Ovary (tissue), 9 donors: ENCODE results near the gene LRMDA. TPM values are rescaled to one million over a fixed set of nuclear protein-coding genes. Genes with fewer than 3 reads are reported as not detected.

ENCODE experiments used
- DNase-seq, 5 donors: peaks; one replicate each; pipeline ENCODE4 v3.0.0-alpha.2; 2019 to 2020
- H3K27ac ChIP-seq, 2 donors: fragments of 200-600 bp; one replicate each; pipeline versions ENCODE4 v1.5.1 to v1.8.0; 2019 to 2022
- H3K27me3 ChIP-seq: fragments of 200-600 bp; one replicate; pipeline ENCODE4 v1.8.0; 2022
- H3K36me3 ChIP-seq: fragments of 200-600 bp; sonication (generic); one replicate; pipeline ENCODE4 v1.5.1; 2019
- H3K4me1 ChIP-seq: one replicate; pipeline ENCODE4 v1.8.1; 2013; ENCODE audit warnings: mild to moderate bottlenecking, moderate library complexity; ENCODE audit not compliant: insufficient read depth
- H3K4me3 ChIP-seq: fragments of 200-600 bp; sonication (generic); one replicate; pipeline ENCODE4 v1.5.1; 2017
- H3K9me3 ChIP-seq, 2 donors: fragments of 200-600 bp in 1 of 2; sonication (generic) in 1 of 2; one replicate each; pipeline versions ENCODE4 v1.5.1 to v1.8.1; 2013 to 2019; ENCODE audit warnings: mild to moderate bottlenecking in 1 of 2, moderate library complexity in 1 of 2
- CTCF ChIP-seq, 3 donors: fragments of 450-650 bp in 2 of 3; fragments of 200-600 bp in 1 of 3; IDR thresholded peaks; one replicate each; pipeline versions ENCODE4 v1.5.1 to v1.8.0; 2016 to 2022; ENCODE audit warnings: antibody characterized with exemption in 3 of 3, mild to moderate bottlenecking in 1 of 3
- EP300 ChIP-seq: sonication (generic); formaldehyde crosslinking; IDR thresholded peaks from one replicate; pipeline ENCODE4 v1.6.1; 2017; ENCODE audit warnings: antibody characterized with exemption
- POLR2A ChIP-seq: fragments of 450-650 bp; IDR thresholded peaks from one replicate; pipeline ENCODE4 v1.6.1; 2017; ENCODE audit warnings: antibody characterized with exemption, mild to moderate bottlenecking, moderate library complexity
- WGBS, 3 donors: extraction: QIAGEN DNeasy Blood & Tissue Kit in 1 of 3; methylation state at CpG; one replicate each; pipeline versions ENCODE4 v1.1.5 to v1.1.7; 2013 to 2017; 5-methylcytosine and 5-hydroxymethylcytosine counted together
- intact Hi-C, 4 donors: fragments of 100-400 bp; cut with DNase I; formaldehyde crosslinking; loops; one replicate each; pipeline versions ENCODE4 v1.11.0 to v1.15.1; 2022 to 2023
- polyA plus RNA-seq, 2 donors: library from polyadenylated mRNA; stranded (reverse); fragments of 200-250 nt in 1 of 2; fragments of 350-450 nt in 1 of 2; fragmentation: Illumina TruSeq in 1 of 2; extraction: RNeasy Lipid Tissue Mini Kit (QIAGEN cat#74804) in 1 of 2; gene quantifications; one replicate each; pipeline ENCODE4 v1.2.3, GENCODE V29; 2013 to 2014
- total RNA-seq, 7 donors: library from RNA; depleted of rRNA in 2 of 7; stranded (reverse); fragments of >200 nt in 2 of 7; fragmentation: NEBNext Ultra II Directional in 3 of 7; extraction: Animal tissue kit (Norgen Biotek cat#: 25700) in 3 of 7; gene quantifications; one replicate each; pipeline versions ENCODE4 v1.1.0 to v1.2.4, GENCODE V29; 2016 to 2023
- donor health status: DM: no; HTN: no; CAD: no; lungs with moderate emphysema.
- donor health status: DM: no; HTN: no; CAD: no.
- donor health status: Bipolar disorder and iron deficiency.
- donor health status: DM: yes; HTN: yes; CAD: no.
- donor health status: DM: no; HTN: no; CAD: no.
- donor health status: DM: yes; HTN: yes; CAD: no.

The LRMDA gene
- total and polyA plus RNA-seq, 9 donors = 14.8 to 30.7 (median 22.9) TPM

GRCh38 chr10:76331742-76332141 lies 900.3 kb downstream of the LRMDA start:
- H3K9me3 ChIP-seq = no peaks in the 10 kb centered on the region
- intact Hi-C loops = no loop called here
- no peaks in the 10 kb centered on the region for H3K36me3 ChIP-seq
- TF ChIP-seq EP300 (no peak), POLR2A (no peak), CTCF (IDR thresholded peaks at IDR 0.05) (no peak)
- 81 to 97% (median 85%) methylated on average over 4 of the region's 4 CpGs for WGBS, 3 donors
- H3K4me3 ChIP-seq = no peak overlapping the region
- no peaks in the 10 kb centered on the region for H3K27me3 ChIP-seq
- H3K27ac ChIP-seq = no peak overlapping the region
- no peak for DNase-seq
- H3K4me1 ChIP-seq = peaks cover 11% of the 10 kb centered on the region

- Histone ChIP-seq H3K27ac (peak overlapping the region in 1 of 2 donors; percentile 33), H3K4me1 (peaks cover 16% of the 10 kb centered on the region), H3K4me3 (no peak overlapping the region), H3K27me3 (no peaks in the 10 kb centered on the region), H3K9me3 (no peaks in the 10 kb centered on the region), H3K36me3 (no peaks in the 10 kb centered on the region)
- TF ChIP-seq POLR2A = no peak
- no peak for TF ChIP-seq CTCF (IDR thresholded peaks at IDR 0.05)
- no peak for TF ChIP-seq EP300
- DNase-seq = no peak
- intact Hi-C loops = no loop called here
- 51 to 66% (median 51%) methylated on average over 2 of the region's 2 CpGs for WGBS, 3 donors
Measured at GRCh38 chr10:76333326-76333725, 901.9 kb downstream of the LRMDA start.

- TF ChIP-seq CTCF (IDR thresholded peaks at IDR 0.05) = no peak
- no peak for TF ChIP-seq POLR2A
- no peak for TF ChIP-seq EP300
- 30 to 47% (median 39%) methylated on average over 4 of the region's 4 CpGs for WGBS, 3 donors
- Histone ChIP-seq H3K9me3 (no peaks in the 10 kb centered on the region), H3K27ac (peak overlapping the region in 1 of 2 donors; percentile 33), H3K4me3 (no peak overlapping the region), H3K27me3 (no peaks in the 10 kb centered on the region), H3K36me3 (no peaks in the 10 kb centered on the region), H3K4me1 (peaks cover 16% of the 10 kb centered on the region)
- DNase-seq = no peak
- intact Hi-C loops = no loop called here
Measured at GRCh38 chr10:76333796-76334195, 902.4 kb downstream of the LRMDA start.

GRCh38 chr10:76334255-76334654 lies 902.8 kb downstream of the LRMDA start:
- TF ChIP-seq EP300 = no peak
- no peak for TF ChIP-seq CTCF (IDR thresholded peaks at IDR 0.05)
- no peak for TF ChIP-seq POLR2A
- H3K4me3 ChIP-seq = no peak overlapping the region
- peaks cover 16% of the 10 kb centered on the region for H3K4me1 ChIP-seq
- no peaks in the 10 kb centered on the region for H3K27me3 ChIP-seq
- H3K9me3 ChIP-seq = no peaks in the 10 kb centered on the region
- intact Hi-C loops = no loop called here
- H3K36me3 ChIP-seq = no peaks in the 10 kb centered on the region
- peak overlapping the region in 1 of 2 donors; percentile 33 for H3K27ac ChIP-seq
- no peak for DNase-seq
- WGBS, 3 donors = 69 to 86% (median 84%) methylated on average over 5 of the region's 5 CpGs
